K562 (cell line): ENCODE results near the gene APEX1. TPM values are rescaled to one million over a fixed set of nuclear protein-coding genes. Genes with fewer than 3 reads are reported as not detected.

Experiments used
- DLX4 ChIP-seq: fragments of 250-450 bp; sonication (Bioruptor Pico); IDR thresholded peaks from 2 replicates; pipeline ENCODE4 v1.6.1; 2021; ENCODE audit warnings: mild to moderate bottlenecking
- IRF9 ChIP-seq: fragments of 450-650 bp; IDR thresholded peaks from 2 replicates; pipeline ENCODE4 v1.6.1; 2016; ENCODE audit warnings: missing biosample characterization, missing genetic modification characterization
- RBM25 ChIP-seq: fragments of 200-400 bp; formaldehyde crosslinking; IDR thresholded peaks from 2 replicates; pipeline ENCODE4 v1.6.1; 2018; ENCODE audit warnings: low read length, low read depth, moderate library complexity; ENCODE audit not compliant: severe bottlenecking
- RBM34 ChIP-seq: fragments of 200-400 bp; formaldehyde crosslinking; IDR thresholded peaks from 2 replicates; pipeline ENCODE4 v1.6.1; 2018; ENCODE audit warnings: low read length, borderline replicate concordance; ENCODE audit not compliant: insufficient read depth
- SPI1 ChIP-seq: IDR thresholded peaks from 2 replicates; pipeline ENCODE4 v1.6.1; 2011; ENCODE audit warnings: low read depth, low read length, control low read depth, borderline replicate concordance
- YBX1 ChIP-seq: fragments of 450-650 bp; IDR thresholded peaks from 2 replicates; pipeline ENCODE4 v1.7.1; 2016; ENCODE audit warnings: mild to moderate bottlenecking
- ZBTB7A ChIP-seq: IDR thresholded peaks from 2 replicates; pipeline ENCODE4 v1.6.1; 2011; ENCODE audit warnings: low read depth, mild to moderate bottlenecking, low read length, moderate library complexity, borderline replicate concordance; ENCODE audit not compliant: control insufficient read depth
- ZFP36 ChIP-seq: fragments of 150-350 bp; IDR thresholded peaks from 2 replicates; pipeline ENCODE4 v1.6.1; 2018; ENCODE audit warnings: low read length, low read depth; ENCODE audit not compliant: partially characterized antibody
- ZNF239 ChIP-seq: fragments of 250-450 bp; sonication (Bioruptor Pico); IDR thresholded peaks from 2 replicates; pipeline ENCODE4 v1.4.0; 2020; ENCODE audit warnings: mild to moderate bottlenecking
- ZNF395 ChIP-seq: fragments of 200-800 bp; sonication (Bioruptor generic); IDR thresholded peaks from 2 replicates; pipeline ENCODE4 v1.6.1; 2017; ENCODE audit warnings: missing genetic modification characterization, missing compliant biosample characterization
- ZNF668 ChIP-seq: fragments of 250-450 bp; sonication (Bioruptor Pico); IDR thresholded peaks from 2 replicates; pipeline ENCODE4 v1.8.0; 2022; ENCODE audit warnings: mild to moderate bottlenecking, inconsistent platforms
- ZNF717 ChIP-seq: fragments of 250-450 bp; sonication (Bioruptor Pico); IDR thresholded peaks from 2 replicates; pipeline ENCODE4 v1.5.0; 2021
- ZNF77 ChIP-seq: fragments of 250-450 bp; sonication (Bioruptor Pico); IDR thresholded peaks from 2 replicates; pipeline ENCODE4 v1.5.0; 2020
- ZNF830 ChIP-seq: fragments of 250-450 bp; sonication (Bioruptor Pico); IDR thresholded peaks from 2 replicates; pipeline ENCODE4 v1.5.0; 2021; ENCODE audit warnings: mild to moderate bottlenecking
- polyA plus RNA-seq, 8 experiments: library from polyadenylated mRNA; depleted of rRNA in 4 of 8; stranded (reverse) in 5 of 8; unstranded in 3 of 8; fragments of >200 nt; fragmentation: Nextera tagmentation in 2 of 8; fragmentation: Illumina TruSeq in 1 of 8; extraction: Ambion mirVana in 2 of 8; extraction: Trizol in 1 of 8; gene quantifications; 2 replicates each; pipeline versions ENCODE4 v1.2.1 to v1.2.3, GENCODE V29; 2011 to 2014; ENCODE audit warnings: inconsistent platforms in 1 of 8, missing spikeins in 1 of 8
- total RNA-seq, 7 experiments: library from RNA; depleted of rRNA in 6 of 7; stranded (reverse); fragments of >200 nt in 6 of 7; fragmentation: Illumina TruSeq in 2 of 7; extraction: Trizol in 2 of 7; gene quantifications; 2 replicates each; pipeline versions ENCODE4 v1.2.1 to v1.2.3, GENCODE V29; 2011 to 2021; ENCODE audit warnings: low replicate concordance in 1 of 7
- TF ChIP-seq, protein P1 (sequence below), 2 experiments: fragments of 450-650 bp in 1 of 2; sonication (generic) in 1 of 2; formaldehyde crosslinking in 1 of 2; IDR thresholded peaks; 2 replicates each; pipeline versions ENCODE4 v1.7.1 to v1.9.0; 2016 to 2022; ENCODE audit warnings: inconsistent platforms in 1 of 2, mild to moderate bottlenecking in 1 of 2, missing genetic modification reagents in 1 of 2

The APEX1 gene
- total and polyA plus RNA-seq, 9 of the 15 experiments (the other 6 are each of a cell fraction or from before 2014, with no cell fraction given) = 50.2 to 274 (median 158) TPM

DNA sequence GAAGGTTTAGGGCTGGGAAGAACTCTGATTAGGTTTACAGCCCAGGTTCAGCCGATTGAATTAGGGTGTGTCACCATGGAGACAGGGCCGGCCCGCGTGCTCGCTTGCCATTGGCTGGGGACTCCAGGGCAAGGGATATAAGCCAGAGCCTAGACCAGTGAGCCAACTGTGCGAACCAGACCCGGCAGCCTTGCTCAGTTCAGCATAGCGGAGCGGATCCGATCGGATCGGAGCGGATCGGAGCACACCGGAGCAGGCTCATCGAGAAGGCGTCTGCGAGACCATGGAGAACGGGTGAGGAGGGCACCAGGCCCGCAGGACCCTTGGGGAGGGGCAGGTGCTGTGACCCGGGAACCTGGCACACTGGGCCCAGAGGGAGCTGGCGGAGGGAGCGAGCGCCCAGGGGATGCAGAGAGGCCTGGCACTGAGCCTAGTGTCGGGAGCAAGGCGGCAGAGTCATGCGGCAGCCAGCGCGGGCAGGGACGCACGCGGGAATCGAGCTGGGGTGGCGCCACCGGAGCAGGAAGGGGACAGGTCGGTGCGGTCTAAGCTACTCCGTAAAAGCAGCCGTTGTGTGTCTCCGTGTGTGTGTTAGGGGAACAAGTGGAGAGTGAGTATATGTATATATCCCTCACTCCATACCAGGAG, 14.3 kb downstream of the APEX1 start, which contains the start of gene PNP (continued):
- TF ChIP-seq, protein P1, sequence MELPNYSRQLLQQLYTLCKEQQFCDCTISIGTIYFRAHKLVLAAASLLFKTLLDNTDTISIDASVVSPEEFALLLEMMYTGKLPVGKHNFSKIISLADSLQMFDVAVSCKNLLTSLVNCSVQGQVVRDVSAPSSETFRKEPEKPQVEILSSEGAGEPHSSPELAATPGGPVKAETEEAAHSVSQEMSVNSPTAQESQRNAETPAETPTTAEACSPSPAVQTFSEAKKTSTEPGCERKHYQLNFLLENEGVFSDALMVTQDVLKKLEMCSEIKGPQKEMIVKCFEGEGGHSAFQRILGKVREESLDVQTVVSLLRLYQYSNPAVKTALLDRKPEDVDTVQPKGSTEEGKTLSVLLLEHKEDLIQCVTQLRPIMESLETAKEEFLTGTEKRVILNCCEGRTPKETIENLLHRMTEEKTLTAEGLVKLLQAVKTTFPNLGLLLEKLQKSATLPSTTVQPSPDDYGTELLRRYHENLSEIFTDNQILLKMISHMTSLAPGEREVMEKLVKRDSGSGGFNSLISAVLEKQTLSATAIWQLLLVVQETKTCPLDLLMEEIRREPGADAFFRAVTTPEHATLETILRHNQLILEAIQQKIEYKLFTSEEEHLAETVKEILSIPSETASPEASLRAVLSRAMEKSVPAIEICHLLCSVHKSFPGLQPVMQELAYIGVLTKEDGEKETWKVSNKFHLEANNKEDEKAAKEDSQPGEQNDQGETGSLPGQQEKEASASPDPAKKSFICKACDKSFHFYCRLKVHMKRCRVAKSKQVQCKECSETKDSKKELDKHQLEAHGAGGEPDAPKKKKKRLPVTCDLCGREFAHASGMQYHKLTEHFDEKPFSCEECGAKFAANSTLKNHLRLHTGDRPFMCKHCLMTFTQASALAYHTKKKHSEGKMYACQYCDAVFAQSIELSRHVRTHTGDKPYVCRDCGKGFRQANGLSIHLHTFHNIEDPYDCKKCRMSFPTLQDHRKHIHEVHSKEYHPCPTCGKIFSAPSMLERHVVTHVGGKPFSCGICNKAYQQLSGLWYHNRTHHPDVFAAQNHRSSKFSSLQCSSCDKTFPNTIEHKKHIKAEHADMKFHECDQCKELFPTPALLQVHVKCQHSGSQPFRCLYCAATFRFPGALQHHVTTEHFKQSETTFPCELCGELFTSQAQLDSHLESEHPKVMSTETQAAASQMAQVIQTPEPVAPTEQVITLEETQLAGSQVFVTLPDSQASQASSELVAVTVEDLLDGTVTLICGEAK (IDR thresholded peaks at IDR 0.05) = peak; percentile 18; the same call in 1 of the 2 replicates
- TF ChIP-seq, protein P1 (CRISPR knock-in tag; IDR thresholded peaks at IDR 0.05) = no peak
- TF ChIP-seq RBM25 (no peak), SPI1 (no peak), ZNF77 (no peak), DLX4 (CRISPR knock-in tag) (no peak), IRF9 (tag) (no peak), ZNF239 (no peak), ZNF395 (CRISPR knock-in tag) (no peak), ZNF717 (no peak), RBM34 (no peak), ZNF668 (CRISPR knock-in tag) (no peak), ZFP36 (no peak), YBX1 (no peak), ZNF830 (CRISPR knock-in tag) (no peak), ZBTB7A (no peak; the same call in 1 of the 2 replicates)
